Measurements from ENCODE around the gene FCHSD1.

FCHSD1 gene

DNA sequence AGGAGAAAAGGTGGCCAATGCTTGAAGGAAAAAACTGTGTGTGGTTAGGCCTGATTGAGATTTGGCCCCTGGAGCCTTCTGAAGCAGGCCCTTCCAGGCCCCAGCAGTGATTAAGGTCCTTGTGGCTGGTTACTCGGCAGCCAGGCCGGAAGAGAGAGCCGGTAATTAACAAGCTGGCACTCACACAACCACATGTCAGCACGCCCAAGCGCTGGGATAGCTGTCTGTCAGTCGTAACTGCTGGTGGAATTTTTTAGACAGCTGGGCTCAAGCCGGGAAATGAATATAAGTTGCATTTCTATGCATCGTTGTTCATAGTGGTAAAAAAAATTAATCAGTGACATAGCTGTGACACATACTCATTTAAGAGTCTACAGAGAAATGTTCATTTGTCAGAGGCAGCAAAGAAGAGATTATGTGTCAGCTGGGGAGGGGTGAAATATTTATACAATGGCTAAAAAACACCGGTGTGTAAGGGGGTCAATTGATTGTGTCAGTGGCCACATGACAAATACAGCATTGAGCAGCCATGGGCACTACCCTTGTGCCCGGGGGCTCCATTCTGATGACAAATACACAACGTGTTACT, 44.5 kb upstream of the FCHSD1 start:
- H3K36me3 ChIP-seq (ENCODE audit: insufficient read depth, low read length): no peaks in the 10 kb centered on the region
- no peak overlapping the region for H3K9ac ChIP-seq (ENCODE audit: low read depth, low read length, poor library complexity, severe bottlenecking)
- no peaks in the 10 kb centered on the region for H3K9me2 ChIP-seq (replicated peaks; ENCODE audit: low read depth, low read length)
- no peaks in the 10 kb centered on the region for H3K27me3 ChIP-seq (ENCODE audit: insufficient read depth, low read length, poor library complexity, severe bottlenecking)
- no peak overlapping the region for H3K4me2 ChIP-seq (ENCODE audit: low read depth, low read length, poor library complexity, severe bottlenecking)
- H3K9me3 ChIP-seq (ENCODE audit: insufficient read depth, low read depth, low read length): no peaks in the 10 kb centered on the region
- no peaks in the 10 kb centered on the region for H3K79me2 ChIP-seq (ENCODE audit: insufficient read depth, low read length)
- TF ChIP-seq, protein P1, sequence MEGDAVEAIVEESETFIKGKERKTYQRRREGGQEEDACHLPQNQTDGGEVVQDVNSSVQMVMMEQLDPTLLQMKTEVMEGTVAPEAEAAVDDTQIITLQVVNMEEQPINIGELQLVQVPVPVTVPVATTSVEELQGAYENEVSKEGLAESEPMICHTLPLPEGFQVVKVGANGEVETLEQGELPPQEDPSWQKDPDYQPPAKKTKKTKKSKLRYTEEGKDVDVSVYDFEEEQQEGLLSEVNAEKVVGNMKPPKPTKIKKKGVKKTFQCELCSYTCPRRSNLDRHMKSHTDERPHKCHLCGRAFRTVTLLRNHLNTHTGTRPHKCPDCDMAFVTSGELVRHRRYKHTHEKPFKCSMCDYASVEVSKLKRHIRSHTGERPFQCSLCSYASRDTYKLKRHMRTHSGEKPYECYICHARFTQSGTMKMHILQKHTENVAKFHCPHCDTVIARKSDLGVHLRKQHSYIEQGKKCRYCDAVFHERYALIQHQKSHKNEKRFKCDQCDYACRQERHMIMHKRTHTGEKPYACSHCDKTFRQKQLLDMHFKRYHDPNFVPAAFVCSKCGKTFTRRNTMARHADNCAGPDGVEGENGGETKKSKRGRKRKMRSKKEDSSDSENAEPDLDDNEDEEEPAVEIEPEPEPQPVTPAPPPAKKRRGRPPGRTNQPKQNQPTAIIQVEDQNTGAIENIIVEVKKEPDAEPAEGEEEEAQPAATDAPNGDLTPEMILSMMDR (conservative IDR thresholded peaks at IDR 0.05; ENCODE audit: low read length): no peak
- TF ChIP-seq EZH2phosphoT487 (IDR thresholded peaks at IDR 0.05; ENCODE audit: borderline replicate concordance): no peak
- H3F3A ChIP-seq (ENCODE audit: low read depth): no peaks in the 10 kb centered on the region
- no peaks in the 10 kb centered on the region for H3K4me1 ChIP-seq (ENCODE audit: insufficient read depth, low read length, poor library complexity, severe bottlenecking)
- no peak overlapping the region for H3K4me3 ChIP-seq (ENCODE audit: low read length, poor library complexity, severe bottlenecking)
- no peaks in the 10 kb centered on the region for H4K20me1 ChIP-seq (ENCODE audit: insufficient read depth, low read length, poor library complexity, severe bottlenecking)
- H2AFZ ChIP-seq (ENCODE audit: low read length): no peak overlapping the region

DNA sequence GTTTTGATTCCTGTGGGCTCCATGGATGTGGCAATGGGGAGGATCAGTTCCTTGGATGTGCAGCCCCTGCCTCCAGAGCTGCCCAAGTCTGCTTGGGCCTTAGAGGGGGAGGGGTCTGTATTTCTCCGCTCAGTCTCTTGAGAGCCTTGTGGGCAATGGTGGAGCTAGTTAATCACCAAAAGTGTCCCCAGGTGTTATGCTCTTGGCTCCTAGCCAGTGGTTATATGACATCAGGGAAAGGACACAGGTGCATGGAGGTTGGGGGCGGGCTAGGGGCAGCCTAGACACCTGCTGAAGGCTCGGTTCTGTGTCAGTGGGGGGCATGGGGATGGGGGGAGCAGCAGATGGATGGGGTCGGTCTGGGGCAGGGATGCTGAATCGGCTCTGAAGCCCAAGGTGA, 43.3 kb upstream of the FCHSD1 start:
- Histone ChIP-seq H3K9me2 (replicated peaks; ENCODE audit: low read depth, low read length) (no peaks in the 10 kb centered on the region), H3K4me1 (ENCODE audit: insufficient read depth, low read length, poor library complexity, severe bottlenecking) (no peaks in the 10 kb centered on the region), H3K9me3 (ENCODE audit: insufficient read depth, low read depth, low read length) (no peaks in the 10 kb centered on the region), H3K4me2 (ENCODE audit: low read depth, low read length, poor library complexity, severe bottlenecking) (no peak overlapping the region), H3K27me3 (ENCODE audit: insufficient read depth, low read length, poor library complexity, severe bottlenecking) (no peaks in the 10 kb centered on the region), H2AFZ (ENCODE audit: low read length) (no peak overlapping the region), H3K36me3 (ENCODE audit: insufficient read depth, low read length) (no peaks in the 10 kb centered on the region), H3K9ac (ENCODE audit: low read depth, low read length, poor library complexity, severe bottlenecking) (no peak overlapping the region), H3F3A (ENCODE audit: low read depth) (no peaks in the 10 kb centered on the region), H3K79me2 (ENCODE audit: insufficient read depth, low read length) (no peaks in the 10 kb centered on the region), H4K20me1 (ENCODE audit: insufficient read depth, low read length, poor library complexity, severe bottlenecking) (no peaks in the 10 kb centered on the region), H3K4me3 (ENCODE audit: low read length, poor library complexity, severe bottlenecking) (no peak overlapping the region)
- TF ChIP-seq, protein P1 (conservative IDR thresholded peaks at IDR 0.05; ENCODE audit: low read length): no peak
- no peak for TF ChIP-seq EZH2phosphoT487 (IDR thresholded peaks at IDR 0.05; ENCODE audit: borderline replicate concordance)

DNA sequence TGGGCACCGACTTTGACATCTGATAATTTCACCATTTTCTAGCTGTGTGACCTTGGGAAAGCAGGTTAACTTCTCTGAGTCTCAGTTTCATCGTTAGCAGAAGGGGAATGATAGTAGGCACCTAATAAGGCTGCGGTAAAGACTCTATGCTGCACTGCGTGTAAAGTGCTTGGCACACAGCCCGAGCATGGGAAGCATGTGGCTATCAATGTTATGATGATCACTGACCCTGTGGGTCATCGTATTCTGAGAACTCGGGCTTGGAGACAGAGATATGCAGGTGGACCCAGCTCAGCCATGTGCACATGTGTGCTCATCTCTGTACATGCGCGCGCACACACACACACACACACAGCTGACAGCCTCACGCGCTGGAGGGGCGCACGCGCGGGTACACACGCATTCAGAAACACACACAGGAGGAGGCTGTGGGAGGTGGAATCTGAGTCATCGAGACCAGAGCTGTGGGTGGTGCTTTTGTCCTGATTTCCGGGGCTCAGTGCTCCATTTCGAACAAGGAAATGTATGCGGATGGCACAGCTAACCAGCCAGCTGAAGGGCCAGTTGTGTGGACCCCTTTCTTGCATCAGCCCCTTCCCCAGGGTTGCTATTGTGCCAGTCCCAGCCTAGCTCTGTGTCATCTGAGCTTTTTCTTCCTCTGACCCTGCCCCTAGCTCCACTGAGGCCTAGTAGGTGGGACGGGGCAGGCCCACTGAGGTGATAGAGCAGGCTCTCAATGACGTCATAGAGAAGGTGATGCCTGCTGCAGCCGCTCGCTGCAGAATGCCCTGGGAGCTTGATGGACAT, 41.9 kb upstream of the FCHSD1 start:
- H3K4me3 ChIP-seq (ENCODE audit: low read length, poor library complexity, severe bottlenecking): no peak overlapping the region
- no peaks in the 10 kb centered on the region for H3F3A ChIP-seq (ENCODE audit: low read depth)
- no peaks in the 10 kb centered on the region for H3K4me1 ChIP-seq (ENCODE audit: insufficient read depth, low read length, poor library complexity, severe bottlenecking)
- H3K36me3 ChIP-seq (ENCODE audit: insufficient read depth, low read length): no peaks in the 10 kb centered on the region
- no peak overlapping the region for H3K4me2 ChIP-seq (ENCODE audit: low read depth, low read length, poor library complexity, severe bottlenecking)
- no peaks in the 10 kb centered on the region for H3K9me3 ChIP-seq (ENCODE audit: insufficient read depth, low read depth, low read length)
- no peaks in the 10 kb centered on the region for H3K27me3 ChIP-seq (ENCODE audit: insufficient read depth, low read length, poor library complexity, severe bottlenecking)
- no peaks in the 10 kb centered on the region for H3K79me2 ChIP-seq (ENCODE audit: insufficient read depth, low read length)
- H4K20me1 ChIP-seq (ENCODE audit: insufficient read depth, low read length, poor library complexity, severe bottlenecking): no peaks in the 10 kb centered on the region
- H3K9me2 ChIP-seq (replicated peaks; ENCODE audit: low read depth, low read length): no peaks in the 10 kb centered on the region
- no peak overlapping the region for H3K9ac ChIP-seq (ENCODE audit: low read depth, low read length, poor library complexity, severe bottlenecking)
- no peak overlapping the region for H2AFZ ChIP-seq (ENCODE audit: low read length)
- TF ChIP-seq, protein P1 (conservative IDR thresholded peaks at IDR 0.05; ENCODE audit: low read length): no peak
- no peak for TF ChIP-seq EZH2phosphoT487 (IDR thresholded peaks at IDR 0.05; ENCODE audit: borderline replicate concordance)

Measured in Loucy (cell line).